Muscle of leg (tissue), 11 donors: ENCODE measurements around the gene ADGRD2. TPM values are rescaled to one million over a fixed set of nuclear protein-coding genes. Genes with fewer than 3 reads are reported as not detected.

Source experiments
- DNase-seq: peaks from one replicate; pipeline ENCODE4 v3.0.0; 2013
- H3K27ac ChIP-seq: one replicate; pipeline ENCODE4 v1.5.1; 2013; ENCODE audit warnings: mild to moderate bottlenecking, low read length, control low read depth
- H3K27me3 ChIP-seq: one replicate; pipeline ENCODE4 v1.6.1; 2013; ENCODE audit warnings: low read length; ENCODE audit not compliant: control insufficient read depth, insufficient read depth
- H3K36me3 ChIP-seq: one replicate; pipeline ENCODE4 v1.6.1; 2013; ENCODE audit warnings: low read length; ENCODE audit not compliant: control insufficient read depth, insufficient read depth
- H3K4me1 ChIP-seq: one replicate; pipeline ENCODE4 v1.6.1; 2013; ENCODE audit warnings: low read length; ENCODE audit not compliant: control insufficient read depth, insufficient read depth
- H3K4me3 ChIP-seq: one replicate; pipeline ENCODE4 v1.5.1; 2013; ENCODE audit warnings: low read length, control low read depth
- H3K9me3 ChIP-seq: replicated peaks from 2 replicates; pipeline ENCODE4 v1.6.1; 2013; ENCODE audit warnings: low read depth, low read length; ENCODE audit not compliant: control insufficient read depth
- WGBS: methylation state at CpG from one replicate; pipeline ENCODE4 v1.1.5; 2013; ENCODE audit warnings: missing lambda C conversion rate; ENCODE audit not compliant: insufficient coverage; 5-methylcytosine and 5-hydroxymethylcytosine counted together
- polyA plus RNA-seq, 8 donors: library from polyadenylated mRNA; unstranded; fragments of 120-200 nt; gene quantifications; one replicate each; pipeline versions ENCODE4 v1.2.1 to v1.2.3, GENCODE V29; 2013; ENCODE audit warnings: inconsistent platforms in 1 of 8, low replicate concordance in 1 of 8; ENCODE audit not compliant: insufficient read length in 8 of 8, insufficient read depth in 1 of 8
- total RNA-seq: library from RNA; stranded (reverse); fragments of 120-200 nt; gene quantifications from one replicate; pipeline ENCODE4 v1.2.4, GENCODE V29; 2013

ADGRD2 gene
- total and polyA plus RNA-seq, 9 donors, result 0.06 to 0.25 (median 0.11) TPM; not detected in 5

DNA sequence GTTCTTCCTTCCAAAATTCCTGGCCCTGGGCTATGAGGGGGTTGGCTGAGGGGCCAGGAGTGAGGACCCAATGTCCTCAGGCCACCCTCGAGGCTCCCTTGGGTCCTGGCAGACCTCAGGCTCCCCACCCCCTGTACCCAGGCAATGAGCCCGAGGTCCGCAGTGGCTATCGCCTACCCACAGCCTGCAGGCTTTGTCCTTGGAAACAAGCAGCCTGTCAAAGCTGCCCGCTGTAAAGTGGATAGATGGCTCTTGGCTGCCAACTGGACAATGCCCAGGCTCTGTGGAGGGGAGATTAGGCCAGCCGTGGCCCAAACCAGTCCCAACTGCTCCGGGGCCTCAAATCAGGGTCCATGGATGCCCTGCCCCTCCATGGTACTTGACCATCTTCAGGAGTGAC, 2.2 kb upstream of the ADGRD2 start:
- no peak for DNase-seq
- H3K27ac ChIP-seq, result no peak overlapping the region
- H3K4me3 ChIP-seq, result no peak overlapping the region
- H3K27me3 ChIP-seq, result peaks cover 42% of the 10 kb centered on the region
- H3K9me3 ChIP-seq, result no peaks in the 10 kb centered on the region
- H3K36me3 ChIP-seq, result no peaks in the 10 kb centered on the region
- H3K4me1 ChIP-seq, result peaks cover 8% of the 10 kb centered on the region
- 83% methylated on average over 4 of the region's 7 CpGs for WGBS

DNA sequence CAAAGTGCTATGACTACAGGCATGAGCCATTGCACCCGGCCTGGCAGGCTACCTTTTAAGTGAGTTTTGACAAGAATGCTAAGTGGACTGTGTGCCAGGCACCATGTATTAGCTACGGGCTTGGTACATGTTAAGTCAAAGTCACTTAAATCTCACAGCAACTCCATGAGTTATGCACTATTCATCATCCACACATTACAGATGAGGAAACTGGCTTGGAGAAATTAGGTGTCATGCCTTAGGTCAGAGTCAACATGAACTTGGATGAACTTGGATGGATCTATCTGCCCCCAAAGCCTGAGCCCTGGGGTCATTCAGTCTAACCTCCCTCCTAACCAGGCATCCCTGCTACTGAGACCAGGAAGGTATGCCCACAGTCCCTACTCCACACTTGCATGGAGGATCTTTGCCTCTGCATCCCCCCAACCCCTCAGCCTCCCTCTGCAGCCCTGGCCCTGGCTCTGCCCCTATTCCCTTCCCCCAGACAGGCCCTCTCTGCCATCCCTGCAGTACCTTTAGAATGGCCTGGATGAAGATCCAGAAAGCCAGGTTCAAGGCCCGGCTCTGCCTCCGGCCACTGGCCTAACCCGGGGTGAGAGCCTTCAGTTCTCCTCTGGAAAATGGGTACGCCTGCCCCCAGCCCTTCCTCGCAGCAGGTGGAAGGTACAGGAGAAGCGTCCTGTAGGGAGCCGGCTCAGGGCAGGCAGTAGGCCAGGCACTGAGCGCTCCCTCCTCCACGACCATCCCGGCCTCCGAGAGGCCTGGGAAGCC, 685 bp upstream of the ADGRD2 start:
- Histone ChIP-seq H3K36me3 (no peaks in the 10 kb centered on the region), H3K9me3 (no peaks in the 10 kb centered on the region), H3K4me1 (peaks cover 8% of the 10 kb centered on the region), H3K27me3 (peaks cover 53% of the 10 kb centered on the region), H3K27ac (no peak overlapping the region), H3K4me3 (no peak overlapping the region)
- DNase-seq, result no peak
- 84% methylated on average over 6 of the region's 13 CpGs for WGBS

DNA sequence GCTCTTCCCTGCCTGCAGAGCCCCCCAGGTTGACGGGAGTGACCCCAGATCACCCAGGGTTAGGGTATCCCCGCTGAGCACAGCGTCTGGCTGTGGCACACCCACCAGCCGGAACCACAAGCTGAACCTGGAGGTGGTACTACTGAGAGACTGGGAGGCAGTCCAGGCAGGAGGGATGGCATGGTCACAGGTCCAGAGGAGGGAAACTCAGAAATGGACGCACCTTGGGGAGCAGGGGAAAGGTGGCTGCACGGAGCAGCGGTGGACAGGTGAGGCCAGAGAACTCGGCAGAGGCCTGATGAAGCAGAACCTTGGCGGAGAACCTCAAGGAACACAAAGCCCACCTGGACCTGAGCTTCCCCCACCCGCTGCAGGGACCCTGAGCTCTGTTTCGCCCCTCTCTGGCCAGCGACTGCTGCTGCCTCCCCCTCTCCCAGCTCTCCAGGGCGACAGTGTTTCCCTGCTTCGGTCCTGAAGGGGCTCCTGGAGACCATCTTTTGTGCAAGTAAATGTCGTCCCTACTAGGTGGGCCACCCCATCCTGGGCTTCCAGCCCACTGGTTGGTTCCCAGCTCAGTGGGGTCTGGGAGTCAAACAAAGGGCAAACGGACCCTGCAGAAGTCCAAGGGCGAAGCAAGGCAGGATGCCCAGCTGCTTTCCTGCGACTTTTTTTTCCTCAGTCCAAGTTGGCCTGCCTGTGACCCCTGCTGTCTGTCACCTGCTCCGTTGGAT, 845 bp downstream of the ADGRD2 start:
- 38% methylated on average over 19 of the region's 19 CpGs for WGBS
- H3K4me3 ChIP-seq, result no peak overlapping the region

DNA sequence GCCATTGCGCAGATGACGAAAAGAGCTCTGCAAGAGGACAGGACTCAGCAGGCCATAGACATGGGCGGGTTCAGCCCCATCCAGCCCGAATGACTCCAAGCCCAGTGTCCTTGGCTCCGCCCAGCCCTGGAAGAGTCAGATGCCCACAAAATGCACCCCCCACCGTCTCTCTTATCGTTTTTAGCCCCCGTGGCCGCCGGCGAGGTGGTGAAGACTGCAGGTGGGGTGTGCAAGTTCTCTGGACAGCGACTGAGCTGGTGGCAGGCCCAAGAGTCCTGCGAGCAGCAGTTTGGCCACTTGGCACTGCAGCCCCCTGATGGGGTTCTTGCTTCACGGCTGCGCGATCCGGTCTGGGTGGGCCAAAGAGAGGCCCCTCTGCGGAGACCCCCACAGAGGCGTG, 2.1 kb downstream of the ADGRD2 start:
- WGBS, result 84% methylated on average over 14 of the region's 19 CpGs
- no peaks in the 10 kb centered on the region for H3K36me3 ChIP-seq
- no peaks in the 10 kb centered on the region for H3K9me3 ChIP-seq
- no peak for DNase-seq
- peaks cover 56% of the 10 kb centered on the region for H3K27me3 ChIP-seq
- H3K4me3 ChIP-seq, result no peak overlapping the region
- H3K4me1 ChIP-seq, result peaks cover 8% of the 10 kb centered on the region
- no peak overlapping the region for H3K27ac ChIP-seq

More for the DNA sequence above, 845 bp downstream of the ADGRD2 start:
- no peak for DNase-seq
- H3K27ac ChIP-seq, result no peak overlapping the region
- peaks cover 57% of the 10 kb centered on the region for H3K27me3 ChIP-seq
- no peaks in the 10 kb centered on the region for H3K9me3 ChIP-seq
- H3K4me1 ChIP-seq, result peaks cover 8% of the 10 kb centered on the region
- H3K36me3 ChIP-seq, result no peaks in the 10 kb centered on the region

DNA sequence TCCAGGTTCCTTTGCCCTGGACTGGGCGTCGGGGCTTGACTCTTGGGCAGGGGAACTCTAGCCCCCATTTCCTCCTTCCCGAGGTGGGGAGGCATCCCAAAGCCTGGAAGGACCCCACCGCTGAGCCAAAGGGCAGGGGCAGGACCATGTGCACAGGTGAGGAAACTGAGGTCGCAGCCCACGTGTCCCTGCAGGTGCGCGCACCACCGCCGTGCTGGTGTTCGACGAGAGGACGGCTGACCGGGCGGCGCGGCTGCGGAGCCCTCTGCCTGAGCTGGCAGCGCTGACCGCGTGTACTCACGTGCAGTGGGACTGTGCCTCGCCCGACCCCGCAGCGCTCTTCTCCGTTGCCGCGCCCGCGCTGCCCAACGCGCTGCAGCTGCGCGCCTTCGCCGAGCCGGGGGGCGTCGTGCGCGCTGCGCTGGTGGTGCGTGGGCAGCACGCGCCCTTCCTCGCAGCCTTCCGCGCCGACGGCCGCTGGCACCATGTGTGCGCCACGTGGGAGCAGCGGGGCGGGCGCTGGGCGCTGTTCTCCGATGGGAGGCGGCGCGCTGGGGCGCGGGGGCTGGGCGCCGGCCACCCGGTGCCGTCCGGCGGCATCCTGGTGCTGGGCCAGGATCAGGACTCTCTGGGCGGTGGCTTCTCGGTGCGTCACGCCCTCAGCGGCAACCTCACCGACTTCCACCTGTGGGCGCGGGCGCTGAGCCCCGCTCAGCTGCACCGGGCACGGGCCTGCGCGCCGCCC, 2.8 kb downstream of the ADGRD2 start:
- Histone ChIP-seq H3K36me3 (no peaks in the 10 kb centered on the region), H3K4me3 (no peak overlapping the region), H3K27me3 (peaks cover 56% of the 10 kb centered on the region), H3K9me3 (no peaks in the 10 kb centered on the region), H3K27ac (no peak overlapping the region), H3K4me1 (peaks cover 8% of the 10 kb centered on the region)
- DNase-seq, result no peak
- 26% methylated on average over 81 of the region's 85 CpGs for WGBS

DNA sequence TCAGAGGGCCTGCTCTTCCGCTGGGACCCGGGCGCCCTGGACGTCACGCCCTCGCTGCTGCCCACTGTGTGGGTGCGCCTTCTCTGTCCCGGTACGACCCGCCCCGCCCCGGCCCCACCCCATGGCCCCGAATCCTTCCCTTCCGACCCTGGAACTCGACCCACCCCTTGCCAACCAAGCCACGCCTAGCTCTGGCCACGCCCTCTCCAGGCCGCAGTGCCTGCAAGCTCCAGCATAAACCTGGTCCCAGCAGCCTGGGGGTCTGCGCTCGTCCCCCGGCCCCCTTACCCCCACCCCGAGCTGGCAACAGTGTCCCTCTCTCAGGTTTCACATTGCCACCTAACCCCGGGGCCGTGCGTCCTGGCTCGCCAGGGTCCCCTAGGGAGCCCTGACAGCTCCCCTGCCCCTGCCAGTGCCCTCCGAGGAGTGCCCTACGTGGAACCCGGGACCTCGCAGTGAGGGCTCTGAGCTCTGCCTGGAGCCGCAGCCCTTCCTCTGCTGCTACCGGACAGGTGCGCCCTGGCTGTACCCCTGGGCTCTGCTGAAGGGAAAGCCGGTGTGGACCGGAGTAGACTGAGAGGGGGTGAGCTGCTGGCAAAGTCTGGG, 3.4 kb downstream of the ADGRD2 start:
- H3K27ac ChIP-seq, result no peak overlapping the region
- peaks cover 8% of the 10 kb centered on the region for H3K4me1 ChIP-seq
- 19% methylated on average over 28 of the region's 35 CpGs for WGBS
- peaks cover 57% of the 10 kb centered on the region for H3K27me3 ChIP-seq
- no peaks in the 10 kb centered on the region for H3K36me3 ChIP-seq
- no peak for DNase-seq
- no peak overlapping the region for H3K4me3 ChIP-seq
- H3K9me3 ChIP-seq, result no peaks in the 10 kb centered on the region

DNA sequence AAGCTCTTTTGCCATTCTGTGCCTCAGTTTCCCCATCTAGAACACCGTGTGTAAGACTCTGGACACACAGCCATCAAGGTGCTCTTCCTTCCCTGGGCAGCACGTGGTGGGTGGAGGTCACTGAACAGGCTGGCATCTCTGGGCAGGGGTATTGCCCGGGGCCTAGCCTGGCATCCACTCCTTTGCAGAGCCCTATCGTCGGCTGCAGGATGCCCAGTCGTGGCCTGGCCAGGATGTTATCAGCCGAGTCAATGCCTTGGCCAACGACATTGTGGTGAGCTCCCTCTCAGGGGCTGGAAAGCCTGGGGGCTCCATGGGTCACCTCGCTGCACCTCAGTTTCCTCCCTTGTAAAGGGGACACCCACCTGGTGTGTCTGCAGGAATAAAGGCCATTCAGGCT, 4.0 kb downstream of the ADGRD2 start:
- DNase-seq, result no peak
- H3K36me3 ChIP-seq, result no peaks in the 10 kb centered on the region
- H3K27me3 ChIP-seq, result peaks cover 53% of the 10 kb centered on the region
- no peak overlapping the region for H3K27ac ChIP-seq
- peaks cover 8% of the 10 kb centered on the region for H3K4me1 ChIP-seq
- no peak overlapping the region for H3K4me3 ChIP-seq
- no peaks in the 10 kb centered on the region for H3K9me3 ChIP-seq
- WGBS, result 86% methylated on average over 9 of the region's 9 CpGs

DNA sequence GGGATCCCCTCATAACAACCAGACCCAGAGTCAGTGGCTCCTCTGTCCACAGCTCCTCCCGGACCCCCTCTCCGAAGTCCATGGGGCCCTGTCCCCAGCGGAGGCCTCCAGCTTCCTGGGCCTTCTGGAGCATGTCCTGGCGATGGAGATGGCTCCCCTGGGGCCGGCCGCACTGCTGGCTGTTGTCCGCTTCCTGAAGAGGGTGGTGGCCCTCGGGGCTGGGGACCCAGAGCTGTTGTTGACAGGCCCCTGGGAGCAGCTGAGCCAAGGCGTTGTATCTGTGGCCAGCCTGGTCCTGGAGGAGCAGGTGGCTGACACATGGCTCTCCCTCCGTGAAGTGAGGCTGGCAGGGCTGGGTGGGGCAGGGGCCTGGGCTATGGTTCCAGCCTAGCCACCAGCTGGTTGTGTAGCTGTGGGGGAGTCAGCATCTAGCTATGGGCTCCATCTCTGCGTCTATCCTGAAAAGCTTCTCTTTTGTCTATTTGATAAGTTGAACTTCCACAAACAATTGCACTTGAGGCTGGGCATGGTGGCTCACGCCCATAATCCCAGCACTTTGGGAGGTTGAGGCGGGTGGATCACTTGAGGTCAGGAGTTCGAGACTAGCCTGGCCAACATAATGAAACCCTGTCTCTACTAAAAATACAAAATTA, 4.7 kb downstream of the ADGRD2 start:
- no peaks in the 10 kb centered on the region for H3K36me3 ChIP-seq
- no peak overlapping the region for H3K27ac ChIP-seq
- no peaks in the 10 kb centered on the region for H3K9me3 ChIP-seq
- no peak overlapping the region for H3K4me3 ChIP-seq
- DNase-seq, result no peak
- peaks cover 48% of the 10 kb centered on the region for H3K27me3 ChIP-seq
- 69% methylated on average over 10 of the region's 14 CpGs for WGBS
- peaks cover 8% of the 10 kb centered on the region for H3K4me1 ChIP-seq

DNA sequence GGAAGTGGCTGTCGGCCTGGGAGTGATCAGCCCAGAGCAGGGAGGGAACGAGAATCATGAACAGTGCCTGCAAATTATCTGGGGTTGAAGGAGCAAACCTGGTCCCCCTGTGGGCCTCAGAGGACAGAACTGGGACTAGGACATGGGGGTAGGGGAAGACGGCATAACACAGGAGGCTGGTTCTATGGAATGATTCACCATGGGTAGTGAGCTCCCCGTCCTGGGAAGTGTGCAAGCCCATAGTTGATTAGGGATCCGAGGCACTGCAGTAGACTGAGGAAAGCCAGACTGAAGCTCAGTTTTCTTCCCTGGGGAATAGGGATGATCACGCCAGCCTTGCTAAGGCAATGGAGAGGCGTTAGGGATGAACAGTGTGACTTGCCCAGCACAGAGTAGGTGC, 5.6 kb downstream of the ADGRD2 start:
- peaks cover 39% of the 10 kb centered on the region for H3K27me3 ChIP-seq
- WGBS, result 81% methylated on average over 7 of the region's 7 CpGs
- H3K4me1 ChIP-seq, result peaks cover 2% of the 10 kb centered on the region
- no peak overlapping the region for H3K27ac ChIP-seq
- H3K36me3 ChIP-seq, result no peaks in the 10 kb centered on the region
- no peak for DNase-seq
- H3K4me3 ChIP-seq, result no peak overlapping the region
- H3K9me3 ChIP-seq, result no peaks in the 10 kb centered on the region
